ENCODE data around the gene KDM6A.
"Not testable (repeated sequence)": the region's sequence is repeated elsewhere in the genome, so short reads cannot be mapped to it uniquely, and the experiment has no call there.

KDM6A gene

DNA sequence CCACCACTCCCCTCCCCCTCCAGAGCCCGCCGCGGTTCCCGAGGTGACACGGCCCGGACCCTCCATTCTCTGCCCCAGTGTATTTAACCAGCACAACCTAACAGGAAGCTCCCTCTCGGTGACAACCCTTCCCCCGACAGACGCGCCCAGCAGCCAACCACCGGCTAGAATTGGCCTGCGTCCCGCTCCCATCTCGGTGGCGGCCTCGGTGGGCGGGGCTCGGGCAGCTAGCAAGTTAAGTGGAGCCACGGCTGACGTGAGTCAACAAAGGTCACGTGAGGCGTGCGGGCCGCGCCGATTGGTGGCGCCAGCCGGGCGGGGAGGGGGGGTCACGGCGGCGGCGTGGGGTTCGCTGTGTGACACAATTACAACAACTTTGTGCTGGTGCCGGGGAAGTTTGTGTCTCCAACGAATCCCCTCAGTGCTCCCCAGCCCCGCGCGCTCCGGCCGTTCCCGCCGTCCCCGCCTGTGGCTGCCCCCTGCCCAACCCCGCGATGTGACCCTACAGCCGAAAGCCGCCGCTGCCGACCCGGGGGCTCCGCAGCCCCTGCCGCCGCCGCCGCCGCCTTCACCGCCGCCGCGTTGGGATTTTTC lies at the start of gene KDM6A:
Gene KDM6A (plus strand): TSS at position 368 of the 594 bp plus-strand sequence. CDS start 364 bp downstream, outside the sequence.
- peak; percentile 97 for DNase-seq (ENCODE audit: low spot score)

DNA sequence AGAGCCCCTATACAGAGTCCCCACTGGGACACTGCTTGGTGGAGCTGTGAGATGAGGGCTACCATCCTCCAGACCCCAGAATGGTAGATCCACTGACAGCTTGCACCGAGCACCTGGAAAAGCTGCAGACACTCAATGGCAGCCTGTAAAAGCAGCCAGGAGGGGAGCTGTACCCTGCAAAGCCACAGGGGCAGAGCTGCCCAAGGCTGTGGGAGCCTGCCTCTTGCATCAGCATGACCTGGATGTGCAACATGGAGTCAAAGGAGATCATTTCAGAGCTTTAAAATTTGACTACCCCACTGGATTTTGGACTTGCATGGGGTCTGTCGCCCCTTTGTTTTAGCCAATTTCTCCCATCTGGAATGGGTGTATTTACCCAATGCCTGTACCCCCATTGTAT lies 49.8 kb upstream of the KDM6A start:
- DNase-seq (ENCODE audit: low spot score): not testable (repeated sequence)

DNA sequence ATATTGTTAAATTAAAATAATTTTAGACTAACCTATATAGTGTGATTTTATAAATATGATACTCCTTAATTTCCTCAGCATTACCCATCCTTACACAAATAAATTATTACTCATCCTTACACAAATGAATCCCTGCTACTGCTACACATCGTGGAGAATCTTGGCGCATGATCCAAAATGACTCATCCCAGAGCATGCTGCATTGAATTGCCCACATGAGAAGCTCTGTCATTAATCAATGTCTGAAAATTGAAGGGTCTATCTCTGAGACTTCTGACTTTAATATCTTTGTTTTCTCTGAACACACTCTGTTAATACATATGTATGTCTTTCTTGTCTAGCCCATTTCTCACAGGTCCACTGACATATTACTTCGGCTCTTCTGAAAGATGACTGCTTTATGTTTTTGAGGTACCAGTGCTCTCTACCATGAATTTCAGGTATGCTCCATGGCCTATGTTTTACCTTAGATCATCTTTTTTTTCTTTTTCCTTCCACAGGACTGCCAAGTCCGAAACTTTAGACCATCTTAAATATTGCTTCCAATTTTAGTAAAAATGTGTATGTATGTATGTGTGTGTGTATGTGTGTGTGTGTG lies 44.9 kb upstream of the KDM6A start:
- peak; percentile 28 for DNase-seq (ENCODE audit: low spot score)

DNA sequence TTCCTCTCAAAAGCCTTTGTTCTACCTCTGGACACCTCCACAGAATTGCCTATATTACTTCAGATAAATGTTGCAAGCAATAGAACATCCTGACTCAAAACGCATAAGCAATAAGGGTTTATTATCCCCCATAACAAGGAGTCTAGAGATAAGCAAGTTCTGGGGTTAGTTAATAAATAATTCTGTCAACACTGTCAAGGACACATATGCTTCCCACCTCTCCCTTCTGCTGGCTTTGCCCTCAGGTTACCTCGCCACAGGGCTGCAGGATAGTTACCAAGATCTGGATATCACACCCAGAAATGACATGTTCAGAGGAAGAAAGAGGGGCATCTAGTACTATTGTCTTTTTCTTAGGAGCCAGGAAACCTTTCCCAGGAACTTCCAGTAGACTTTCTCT lies 43.2 kb upstream of the KDM6A start:
- no peak for DNase-seq (ENCODE audit: low spot score)

DNA sequence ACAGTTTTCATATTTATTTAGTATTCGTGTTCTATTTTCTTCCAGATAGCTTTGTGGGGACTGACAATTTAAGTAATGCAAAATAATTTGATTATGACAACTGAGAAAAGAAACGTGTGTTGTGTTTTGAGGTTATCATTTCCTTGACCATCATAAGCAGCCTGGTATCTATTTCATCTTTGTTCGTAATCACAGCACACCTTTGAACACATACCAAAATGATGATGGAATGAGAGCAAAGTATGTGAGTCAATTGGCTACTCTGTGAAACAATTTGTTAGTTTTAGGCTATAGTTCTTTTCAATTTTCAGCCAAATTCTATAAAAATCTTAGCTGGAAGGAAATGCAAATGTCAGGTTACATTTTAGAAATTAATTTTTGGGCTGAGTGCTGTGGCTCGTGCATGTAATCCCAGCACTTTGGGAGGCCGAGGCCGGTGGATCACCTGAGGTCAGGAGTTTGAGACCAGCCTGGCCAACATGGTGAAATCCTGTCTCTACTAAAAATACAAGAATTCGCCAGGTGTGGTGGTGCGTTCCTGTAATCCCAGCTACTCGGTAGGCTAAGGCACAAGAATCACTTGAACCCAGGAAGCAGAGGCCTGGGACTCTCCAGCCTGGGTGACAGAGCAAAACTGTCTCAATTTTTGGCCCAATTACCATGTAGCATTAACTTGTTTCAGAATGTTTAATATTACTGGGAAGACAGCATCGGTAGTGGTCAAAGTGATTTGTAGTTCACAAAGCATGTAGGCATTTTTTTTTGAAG lies 30.3 kb upstream of the KDM6A start:
- no peak for DNase-seq (ENCODE audit: low spot score)

DNA sequence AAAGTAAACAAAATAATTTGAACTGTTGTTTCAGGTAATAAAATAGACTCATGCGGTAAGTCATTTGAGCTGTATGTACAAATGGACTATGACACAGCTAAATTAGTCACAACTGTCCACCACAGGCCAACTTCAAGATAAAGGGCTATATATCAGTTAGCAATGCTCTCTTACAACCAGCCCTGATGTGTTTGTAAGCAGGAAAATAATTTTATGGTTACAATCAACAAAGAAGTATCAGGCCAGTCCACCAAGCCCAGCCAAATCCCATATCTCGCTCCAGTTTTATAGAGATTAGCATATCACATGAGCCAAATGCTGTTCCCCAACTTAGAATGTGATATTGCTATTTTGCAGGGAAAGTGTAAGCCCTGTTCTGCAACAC lies 29.7 kb upstream of the KDM6A start:
- no peak for DNase-seq (ENCODE audit: low spot score)

DNA sequence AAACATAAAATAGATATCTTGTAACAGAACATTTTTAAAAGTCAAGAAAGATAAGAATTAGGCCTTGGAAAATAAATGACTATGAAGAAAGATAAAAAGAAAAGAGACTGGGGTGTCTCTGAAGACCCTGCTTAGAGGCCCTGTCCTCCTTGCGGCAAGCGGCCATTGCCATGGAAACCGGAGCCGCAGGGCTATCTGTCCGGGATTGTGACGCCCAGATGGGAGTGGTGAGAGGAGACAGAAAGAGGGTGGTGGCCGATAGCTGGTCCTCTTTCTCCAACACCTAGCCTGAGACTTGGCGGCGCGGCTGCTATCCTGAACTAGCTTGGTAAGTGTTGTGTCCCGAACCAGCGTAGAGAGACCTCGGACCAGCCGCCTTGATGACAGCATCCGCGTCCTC lies 29.2 kb upstream of the KDM6A start, which contains the start of gene DUSP21:
Gene DUSP21 (plus strand): TSS at position 269 of the 400 bp plus-strand sequence. CDS start 112 bp downstream, at position 381.
- DNase-seq (ENCODE audit: low spot score): no peak

DNA sequence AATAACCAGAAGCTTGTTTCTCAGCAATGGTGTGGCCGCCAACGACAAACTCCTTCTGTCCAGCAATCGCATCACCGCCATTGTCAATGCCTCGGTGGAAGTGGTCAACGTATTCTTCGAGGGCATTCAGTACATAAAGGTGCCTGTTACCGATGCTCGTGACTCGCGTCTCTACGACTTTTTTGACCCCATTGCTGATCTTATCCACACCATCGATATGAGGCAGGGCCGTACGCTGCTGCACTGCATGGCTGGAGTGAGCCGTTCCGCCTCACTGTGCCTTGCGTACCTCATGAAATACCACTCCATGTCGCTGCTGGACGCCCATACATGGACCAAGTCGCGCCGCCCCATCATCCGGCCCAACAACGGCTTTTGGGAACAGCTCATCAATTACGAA lies 28.8 kb upstream of the KDM6A start:
- DNase-seq (ENCODE audit: low spot score): no peak

DNA sequence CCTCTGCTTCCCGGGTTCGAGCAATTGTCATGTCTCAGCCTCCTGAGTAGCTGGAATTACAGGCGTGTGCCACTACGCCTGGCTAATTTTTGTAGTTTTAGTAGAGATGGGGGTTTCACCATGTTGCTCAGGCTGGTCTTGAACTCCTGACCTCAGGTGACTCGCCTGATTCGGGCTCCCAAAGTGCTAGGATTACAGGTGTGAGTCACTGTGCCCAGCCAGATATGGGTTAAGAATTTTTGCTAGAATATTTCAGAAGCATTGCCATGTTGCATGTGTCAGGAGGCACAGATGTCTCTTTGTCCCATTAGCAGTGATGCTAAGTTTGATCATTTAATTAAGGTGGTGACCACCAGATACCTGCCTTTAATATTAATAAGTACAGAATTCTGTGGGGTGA lies 22.1 kb upstream of the KDM6A start:
- not testable (repeated sequence) for DNase-seq (ENCODE audit: low spot score)

DNA sequence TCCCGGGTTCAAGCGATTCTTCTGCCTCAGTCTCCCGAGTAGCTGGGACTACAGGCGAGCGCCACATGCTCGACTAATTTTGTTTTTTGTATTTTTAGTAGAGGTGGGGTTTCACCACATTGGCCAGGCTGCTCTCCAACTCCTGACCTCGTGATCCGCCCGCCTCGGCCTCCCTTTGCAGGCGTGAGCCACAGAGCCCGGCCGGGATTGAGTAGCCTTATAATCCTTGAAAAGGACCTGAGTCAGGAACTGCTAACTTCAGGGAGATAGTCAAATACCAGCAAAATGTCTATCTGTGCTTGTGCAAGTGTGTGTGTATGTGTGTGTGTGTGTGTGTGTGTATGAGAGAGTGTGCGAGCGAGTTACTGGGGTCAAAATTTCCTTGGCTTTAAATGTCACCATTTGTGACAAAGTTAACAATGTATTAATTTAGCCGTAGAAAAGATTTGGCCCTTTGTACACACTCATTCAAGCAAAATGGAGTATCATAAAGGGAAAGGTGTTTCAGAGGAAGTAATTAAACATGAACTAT lies 1.8 kb upstream of the KDM6A start:
- no peak for DNase-seq (ENCODE audit: low spot score)

DNA sequence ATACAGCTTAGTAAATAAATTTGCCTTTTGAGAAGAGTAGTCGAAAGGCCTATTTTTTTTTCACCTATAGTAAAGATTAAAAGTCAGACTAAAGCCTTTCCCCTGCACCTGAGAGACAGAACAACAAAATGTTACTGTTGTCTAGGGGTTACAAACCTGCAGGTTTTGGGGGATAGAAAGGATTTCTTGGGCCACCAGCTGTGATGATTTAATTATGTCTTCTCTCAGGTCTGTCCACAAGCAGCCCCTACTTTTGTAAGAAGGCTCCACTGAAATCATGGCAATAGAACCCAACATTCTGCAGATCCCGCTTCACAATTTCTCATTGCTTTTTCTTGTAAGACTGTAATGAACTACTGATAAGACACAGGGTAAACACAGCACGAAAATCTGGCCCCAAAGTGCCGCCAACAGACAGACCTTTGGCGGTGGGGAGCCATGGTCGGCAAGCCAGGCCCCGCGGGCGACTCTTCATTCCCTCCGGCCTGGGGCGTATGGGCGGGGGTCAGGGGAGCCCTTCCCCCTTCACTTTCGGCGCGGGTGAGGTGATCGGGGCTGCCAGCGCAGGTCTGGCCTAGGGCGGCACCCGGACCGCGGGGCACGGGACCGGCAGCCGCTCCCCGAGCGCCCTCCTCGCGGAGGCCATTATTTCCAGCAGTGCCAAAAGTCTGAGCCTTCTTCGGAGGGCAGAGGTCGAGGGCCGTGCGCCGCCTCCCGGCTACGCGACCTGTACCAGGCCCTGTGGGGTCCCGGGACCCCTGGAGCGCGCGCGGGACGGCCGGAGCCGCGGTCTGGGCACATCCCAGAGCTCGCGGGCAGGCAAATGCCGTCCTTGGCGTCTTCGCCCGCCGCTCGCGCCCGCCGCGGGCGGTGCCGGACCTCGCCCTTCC lies 812 bp upstream of the KDM6A start:
- DNase-seq (ENCODE audit: low spot score): peak; percentile 10

DNA sequence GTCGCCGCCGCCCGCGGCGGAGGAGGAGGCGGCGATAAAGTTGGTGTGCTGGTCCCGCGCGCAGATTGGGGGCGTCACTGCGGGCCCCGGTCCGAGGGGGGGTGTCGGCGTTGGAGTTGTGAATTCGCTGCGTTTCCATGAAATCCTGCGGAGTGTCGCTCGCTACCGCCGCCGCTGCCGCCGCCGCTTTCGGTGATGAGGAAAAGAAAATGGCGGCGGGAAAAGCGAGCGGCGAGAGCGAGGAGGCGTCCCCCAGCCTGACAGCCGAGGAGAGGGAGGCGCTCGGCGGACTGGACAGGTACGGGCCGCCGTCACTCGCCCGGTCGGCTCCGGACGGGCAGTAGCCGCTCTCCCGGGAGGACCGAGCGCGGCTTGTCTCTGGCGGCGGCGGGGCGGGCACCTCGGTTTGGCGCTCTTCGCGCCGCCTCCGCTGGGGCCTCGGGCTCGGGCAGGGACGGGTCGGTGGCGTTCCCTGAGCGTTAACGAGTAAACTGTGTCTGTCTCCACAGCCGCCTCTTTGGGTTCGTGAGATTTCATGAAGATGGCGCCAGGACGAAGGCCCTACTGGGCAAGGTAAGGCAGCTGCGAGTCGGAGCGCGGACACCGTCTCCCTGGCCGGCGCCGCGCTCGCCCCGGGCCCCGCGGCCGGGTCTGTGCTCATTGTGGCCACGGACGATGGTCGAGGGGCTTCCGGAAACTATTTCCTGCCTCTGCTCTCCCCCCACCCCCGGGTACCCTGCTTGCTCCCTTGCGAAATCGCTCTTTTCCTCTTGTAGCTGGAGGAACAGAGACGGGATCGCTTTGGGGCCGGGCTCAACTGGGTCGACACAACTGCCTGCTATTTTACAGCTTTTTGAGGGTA lies 658 bp downstream of the KDM6A start:
- DNase-seq (ENCODE audit: low spot score): peak; percentile 28

DNA sequence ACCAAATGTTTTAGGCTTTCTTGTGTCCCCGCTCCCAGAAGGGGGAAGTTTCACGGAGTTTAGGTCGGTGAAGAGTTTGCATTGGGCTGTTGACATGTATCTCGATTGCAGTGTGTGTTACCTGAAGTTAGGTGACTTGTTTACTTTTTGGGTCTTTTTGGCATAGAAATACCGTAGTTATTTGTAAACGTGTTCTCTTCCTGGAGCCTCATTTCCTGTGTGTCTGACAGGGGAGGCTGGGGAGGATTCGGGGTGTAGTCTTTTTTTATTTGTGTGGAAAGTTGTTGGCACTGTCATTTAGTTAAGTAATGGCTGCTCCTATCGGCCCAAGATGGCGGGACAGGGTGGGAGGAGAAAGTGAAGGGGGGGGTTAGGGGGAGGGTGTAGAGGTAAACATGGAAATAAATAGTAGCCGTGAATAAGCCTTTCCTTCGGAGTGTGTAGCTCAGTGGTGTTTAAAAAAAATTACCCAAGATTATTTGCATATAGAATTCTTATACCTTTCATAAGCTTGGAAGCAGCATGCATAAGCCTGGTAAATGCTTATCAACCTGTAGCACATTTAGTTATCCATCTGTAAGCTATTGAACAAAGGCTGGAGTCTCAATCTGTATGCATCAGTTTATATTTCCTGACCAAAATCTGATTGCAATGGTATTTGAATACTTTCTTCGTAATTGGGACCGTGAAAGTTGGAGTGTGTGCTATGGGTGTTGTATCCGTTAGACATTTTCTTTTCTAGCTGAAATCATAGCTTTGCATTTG lies 1.6 kb downstream of the KDM6A start:
- DNase-seq (ENCODE audit: low spot score): peak; percentile 4

DNA sequence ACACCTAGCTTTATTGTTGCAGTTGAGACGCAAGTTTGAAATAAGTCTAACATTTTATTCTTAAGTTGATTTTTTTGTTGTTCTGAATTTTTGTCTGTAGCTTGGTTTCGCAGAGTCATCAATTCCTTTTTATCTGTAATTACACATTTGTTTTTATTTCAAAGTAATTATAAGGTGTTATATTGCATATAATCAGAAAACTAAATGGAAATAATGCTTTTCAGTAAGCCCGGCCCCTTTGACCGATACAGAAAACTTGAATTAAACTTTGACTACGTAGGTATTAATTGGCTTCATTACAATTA lies 2.1 kb downstream of the KDM6A start:
- DNase-seq (ENCODE audit: low spot score): no peak

DNA sequence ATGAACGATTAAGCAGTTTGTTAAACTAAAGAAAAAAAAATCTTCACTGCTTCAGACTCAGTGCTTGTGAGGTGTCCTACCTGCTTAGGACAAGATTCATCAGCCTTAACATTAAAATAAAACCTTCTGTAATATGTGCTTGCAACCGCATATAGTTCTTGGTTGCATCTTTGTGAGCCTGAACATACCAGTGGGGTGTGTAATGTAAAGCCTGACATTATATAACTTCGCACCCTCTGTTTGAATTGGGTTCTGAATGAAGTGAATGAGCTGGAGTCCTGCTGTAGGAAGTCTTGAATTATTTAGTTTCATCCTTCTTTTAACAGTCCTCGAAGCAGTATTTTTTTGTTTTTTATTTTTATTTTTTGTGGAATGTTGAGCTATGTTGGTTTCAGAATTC lies 3.1 kb downstream of the KDM6A start:
- DNase-seq (ENCODE audit: low spot score): no peak

DNA sequence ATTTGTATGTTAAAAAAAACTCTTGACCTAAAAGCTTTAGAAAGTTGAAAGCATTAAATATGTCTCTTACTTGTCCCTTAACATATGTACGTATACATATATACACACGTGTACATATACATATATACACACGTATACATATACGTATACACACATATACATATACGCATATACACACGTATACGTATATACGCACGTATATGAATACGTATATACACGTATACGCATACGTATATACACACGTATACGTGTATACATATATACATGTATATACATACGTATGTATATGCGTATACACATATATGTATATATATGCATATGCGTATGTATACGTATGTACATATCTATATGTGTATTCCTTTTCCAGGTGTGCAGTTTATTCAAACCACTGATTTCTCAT lies 3.8 kb downstream of the KDM6A start:
- no peak for DNase-seq (ENCODE audit: low spot score)

DNA sequence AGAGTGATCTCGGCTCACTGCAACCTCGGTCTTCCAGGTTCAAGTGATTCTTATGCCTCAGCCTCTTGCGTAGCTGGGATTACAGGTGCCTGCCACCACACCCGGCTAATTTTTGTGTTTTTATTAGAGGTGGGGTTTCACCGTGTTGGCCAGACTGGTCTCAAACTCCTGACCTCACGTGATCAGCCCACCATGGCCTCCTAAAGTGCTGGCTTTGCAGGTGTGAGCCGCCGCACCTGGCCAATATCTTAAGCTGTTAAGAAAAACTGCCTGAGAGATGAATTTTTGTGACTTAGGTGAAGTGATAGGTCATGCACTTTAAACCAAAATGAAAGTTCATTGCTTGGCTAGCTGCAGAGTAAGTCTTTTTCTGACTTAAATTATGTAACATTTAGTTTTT lies 5.8 kb downstream of the KDM6A start:
- no peak for DNase-seq (ENCODE audit: low spot score)

DNA sequence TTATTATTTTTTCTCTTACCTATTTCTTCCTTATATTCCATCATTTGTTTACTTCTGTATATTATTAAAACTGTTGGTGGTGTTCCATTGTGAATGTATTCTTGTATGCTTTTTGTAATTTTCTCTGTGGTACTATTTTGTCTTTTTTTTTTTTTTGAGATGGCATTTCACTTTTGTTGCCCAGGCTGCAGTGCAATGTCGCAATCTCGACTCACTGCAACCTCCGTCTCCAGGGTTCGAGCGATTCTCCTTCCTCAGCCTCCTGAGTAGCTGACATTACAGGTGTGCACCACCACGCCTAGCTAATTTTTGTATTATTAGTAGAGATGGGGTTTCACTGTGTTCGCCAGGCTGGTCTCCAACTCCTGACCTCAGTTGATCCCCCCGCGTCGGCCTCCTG lies 8.6 kb downstream of the KDM6A start:
- DNase-seq (ENCODE audit: low spot score): no peak

DNA sequence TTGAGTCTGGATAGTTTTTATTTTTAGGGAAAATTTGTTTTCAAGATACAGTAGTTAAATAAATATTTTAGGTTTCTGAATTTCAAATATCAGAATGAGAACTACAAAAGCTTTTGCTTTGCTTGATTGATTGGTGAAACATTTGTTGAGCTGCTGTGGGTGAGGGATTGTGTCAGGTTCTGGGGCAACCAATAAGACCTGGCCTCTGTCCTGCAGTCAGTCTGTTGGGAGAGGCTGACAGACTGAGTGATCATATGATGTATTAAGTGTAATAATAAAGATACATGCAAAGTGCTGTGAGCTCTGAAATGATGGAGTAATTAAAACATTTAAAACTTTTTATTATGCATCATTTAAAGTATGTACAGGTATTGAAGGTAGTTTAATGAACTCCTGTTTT lies 9.6 kb downstream of the KDM6A start:
- no peak for DNase-seq (ENCODE audit: low spot score)

DNA sequence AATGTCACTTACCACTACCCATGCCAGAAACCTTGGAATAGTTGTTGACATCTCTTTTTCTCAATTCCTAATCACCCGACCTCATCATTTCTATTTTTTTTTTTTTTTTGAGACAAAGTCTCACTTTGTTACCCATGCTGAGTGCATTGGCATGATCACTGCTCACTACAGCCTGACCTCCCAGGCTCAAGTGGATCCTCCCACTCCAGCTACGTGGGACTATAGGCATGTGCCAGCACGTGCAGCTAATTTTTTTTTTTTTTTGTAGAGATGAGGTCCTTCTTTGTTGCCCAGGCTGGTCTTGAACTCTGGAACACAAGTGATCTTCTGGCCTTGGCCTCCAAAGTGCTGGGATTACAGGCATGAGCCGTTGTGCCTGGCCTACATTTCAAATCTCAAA lies 12.0 kb downstream of the KDM6A start:
- no peak for DNase-seq (ENCODE audit: low spot score)

DNA sequence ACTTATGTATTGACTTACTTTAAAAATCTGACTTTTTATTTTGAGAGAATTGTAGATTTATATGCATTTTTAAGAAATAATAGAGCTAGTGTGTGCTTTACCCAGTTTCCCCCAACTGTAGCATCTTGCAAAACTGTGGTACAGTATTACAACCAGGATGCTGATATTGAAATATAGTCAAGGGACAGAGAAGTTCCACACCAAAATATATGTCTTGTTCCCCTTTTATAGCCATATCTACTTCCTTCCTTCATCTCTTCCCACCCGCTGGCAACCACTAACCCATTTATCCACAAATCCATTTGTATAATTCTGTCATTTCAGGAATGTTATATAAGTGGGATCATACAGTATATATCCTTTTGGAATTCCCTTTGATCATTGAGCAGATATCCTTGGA lies 16.8 kb downstream of the KDM6A start:
- DNase-seq (ENCODE audit: low spot score): no peak

All from Ammon's horn (tissue), 1 donor.